IgD-negative memory B cell (primary cell): Measurements from ENCODE around the gene WBP1L. TPM values are rescaled to one million over a fixed set of nuclear protein-coding genes. Genes with fewer than 3 reads are reported as not detected.
A peak's percentile ranks its signal among the peaks of the same experiment; 100 is the strongest.
"Not testable (repeated sequence)": the region's sequence is repeated elsewhere in the genome, so short reads cannot be mapped to it uniquely, and the experiment has no call there.

Experiments used
- H3K27ac Mint-ChIP-seq, 3 donors: one replicate each; pipeline ENCODE4 v1.8.0; 2020 to 2022; ENCODE audit warnings: mild to moderate bottlenecking in 3 of 3, mixed read lengths in 3 of 3, moderate library complexity in 1 of 3
- H3K27me3 Mint-ChIP-seq: one replicate; pipeline ENCODE4 v1.8.0; 2021; ENCODE audit warnings: mixed read lengths
- H3K36me3 Mint-ChIP-seq: one replicate; pipeline ENCODE4 v1.8.0; 2020; ENCODE audit warnings: mild to moderate bottlenecking, mixed read lengths
- H3K4me1 Mint-ChIP-seq, 3 donors: one replicate each; pipeline ENCODE4 v1.8.0; 2020 to 2022; ENCODE audit warnings: mixed read lengths in 3 of 3, mild to moderate bottlenecking in 1 of 3
- H3K4me3 Mint-ChIP-seq, 4 donors: one replicate each; pipeline ENCODE4 v1.8.0; 2020 to 2022; ENCODE audit warnings: mild to moderate bottlenecking in 4 of 4, mixed read lengths in 4 of 4, moderate library complexity in 3 of 4
- H3K9me3 Mint-ChIP-seq, 3 donors: one replicate each; pipeline ENCODE4 v1.8.0; 2020 to 2021; ENCODE audit warnings: mixed read lengths in 3 of 3, mild to moderate bottlenecking in 1 of 3
- polyA plus RNA-seq: library from polyadenylated mRNA; unstranded; fragments of 300-500 nt; fragmentation: Illumina TruSeq; gene quantifications from one replicate; pipeline ENCODE4 v1.2.3, GENCODE V29; 2021

WBP1L gene
- polyA plus RNA-seq, 1 donor from 2014 or later = 28.8 TPM

DNA sequence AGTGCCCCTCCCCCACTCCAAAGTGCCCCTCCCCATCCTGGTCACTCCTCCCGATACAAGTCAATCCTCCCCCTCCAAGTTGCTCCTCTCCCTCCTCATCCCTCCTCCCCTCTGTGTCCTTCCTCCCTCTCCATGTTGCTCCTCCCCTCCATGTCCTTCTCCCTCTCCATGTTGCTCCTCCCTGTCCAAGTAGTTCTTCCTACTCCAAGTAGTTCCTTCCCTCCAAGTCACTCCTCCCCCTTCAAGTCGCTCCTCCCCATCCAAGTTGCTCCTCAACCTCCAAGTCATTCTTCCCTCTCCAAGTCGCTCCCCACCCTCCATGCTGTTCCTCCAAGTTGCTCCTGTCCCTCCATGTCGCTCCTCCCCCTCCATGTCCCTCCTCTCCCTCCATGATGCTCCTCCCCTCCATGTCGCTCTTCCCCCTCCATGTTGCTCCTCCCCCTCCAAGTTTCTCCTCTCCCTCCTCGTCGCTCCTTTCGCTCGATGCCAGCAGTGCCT, 8.6 kb upstream of the WBP1L start:
- H3K9me3 Mint-ChIP-seq = no peaks in the 10 kb centered on the region
- peak overlapping the region in 1 of 3 donors; percentile 74 for H3K27ac Mint-ChIP-seq
- H3K36me3 Mint-ChIP-seq = peaks cover 6% of the 10 kb centered on the region
- H3K27me3 Mint-ChIP-seq = no peaks in the 10 kb centered on the region
- no peak overlapping the region for H3K4me3 Mint-ChIP-seq
- H3K4me1 Mint-ChIP-seq = no peaks in the 10 kb centered on the region

DNA sequence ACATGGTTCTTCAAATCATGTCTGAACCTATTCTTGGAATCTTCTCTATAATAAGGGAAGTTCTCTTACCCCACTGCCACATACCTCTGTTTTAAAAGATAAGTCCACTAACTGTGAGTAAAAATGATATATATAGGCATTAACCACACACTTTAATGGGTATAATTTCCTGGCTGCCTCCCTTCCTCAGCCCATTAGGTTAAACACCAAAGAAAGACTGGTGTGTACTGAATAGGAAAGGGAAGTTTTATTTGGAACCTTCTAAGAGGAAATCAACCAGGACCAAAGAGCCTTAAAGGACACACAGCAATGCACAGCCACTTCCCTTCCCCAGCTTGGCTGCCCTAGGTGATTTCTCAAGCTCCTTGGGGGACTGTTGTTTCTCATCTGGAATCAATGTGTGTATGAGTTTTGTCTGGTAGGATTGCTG, 5.0 kb upstream of the WBP1L start:
- H3K36me3 Mint-ChIP-seq = peaks cover 6% of the 10 kb centered on the region
- H3K4me3 Mint-ChIP-seq = no peak overlapping the region
- H3K9me3 Mint-ChIP-seq = peaks cover 0 to 4% (median 0%) of the 10 kb centered on the region in 3 donors
- H3K27ac Mint-ChIP-seq = no peak overlapping the region
- H3K27me3 Mint-ChIP-seq = no peaks in the 10 kb centered on the region
- H3K4me1 Mint-ChIP-seq = peaks cover 4 to 10% (median 7%) of the 10 kb centered on the region in 3 donors

DNA sequence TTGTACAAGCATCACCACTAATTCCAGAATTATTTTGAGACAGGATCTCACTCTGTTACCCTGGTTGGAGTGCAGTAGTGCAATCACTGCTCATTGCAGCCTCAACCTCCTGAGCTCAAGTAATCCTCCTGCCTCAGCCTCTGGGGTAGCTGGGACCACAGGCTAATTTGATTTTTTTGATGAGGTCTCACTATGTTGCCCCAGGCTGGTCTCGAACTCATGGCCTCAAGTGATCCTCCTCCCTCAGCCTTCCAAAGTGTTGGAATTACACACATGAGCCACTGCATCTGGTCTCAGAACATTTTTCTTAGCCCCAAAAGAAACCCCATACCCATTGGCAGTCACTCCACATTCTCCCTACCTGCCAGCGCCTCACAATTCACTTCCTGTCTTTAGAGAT, 3.5 kb upstream of the WBP1L start:
- H3K27ac Mint-ChIP-seq = peak overlapping the region in 1 of 3 donors; percentile 62
- no peaks in the 10 kb centered on the region for H3K27me3 Mint-ChIP-seq
- no peak overlapping the region for H3K4me3 Mint-ChIP-seq
- H3K9me3 Mint-ChIP-seq = peaks cover 0 to 4% (median 0%) of the 10 kb centered on the region in 3 donors
- peaks cover 3% of the 10 kb centered on the region for H3K36me3 Mint-ChIP-seq
- peaks cover 12 to 19% (median 17%) of the 10 kb centered on the region in 3 donors for H3K4me1 Mint-ChIP-seq

DNA sequence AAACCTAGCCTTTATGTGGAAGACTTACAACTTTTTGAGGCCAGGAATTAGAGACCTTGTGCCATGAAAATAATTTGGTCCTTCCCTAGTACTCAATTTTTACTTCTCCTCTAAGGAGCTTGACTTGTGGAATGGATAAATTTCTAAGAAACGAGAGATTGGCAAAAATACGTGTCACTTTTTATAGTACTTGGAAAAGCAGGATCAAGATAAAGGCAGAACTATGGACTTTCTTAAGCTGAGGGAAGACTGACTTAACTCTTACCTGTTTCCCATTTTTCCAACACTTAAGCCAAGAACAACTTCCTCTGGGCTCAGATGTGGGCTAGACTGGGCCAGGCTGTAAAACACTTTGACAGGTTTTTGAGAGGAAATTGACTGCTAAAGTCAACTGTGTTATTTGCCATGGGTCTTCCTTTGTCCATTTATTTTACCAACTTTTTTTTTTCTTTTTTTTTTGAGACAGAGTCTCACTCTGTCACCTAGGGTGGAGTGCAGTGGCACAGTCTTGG, 2.0 kb upstream of the WBP1L start:
- Mint-ChIP-seq H3K27me3 (no peaks in the 10 kb centered on the region), H3K9me3 (peaks cover 0 to 4% (median 0%) of the 10 kb centered on the region in 3 donors), H3K27ac (no peak overlapping the region), H3K36me3 (no peaks in the 10 kb centered on the region), H3K4me1 (peaks cover 20 to 31% (median 23%) of the 10 kb centered on the region in 3 donors), H3K4me3 (peak overlapping the region in 1 of 4 donors; percentile 12)

DNA sequence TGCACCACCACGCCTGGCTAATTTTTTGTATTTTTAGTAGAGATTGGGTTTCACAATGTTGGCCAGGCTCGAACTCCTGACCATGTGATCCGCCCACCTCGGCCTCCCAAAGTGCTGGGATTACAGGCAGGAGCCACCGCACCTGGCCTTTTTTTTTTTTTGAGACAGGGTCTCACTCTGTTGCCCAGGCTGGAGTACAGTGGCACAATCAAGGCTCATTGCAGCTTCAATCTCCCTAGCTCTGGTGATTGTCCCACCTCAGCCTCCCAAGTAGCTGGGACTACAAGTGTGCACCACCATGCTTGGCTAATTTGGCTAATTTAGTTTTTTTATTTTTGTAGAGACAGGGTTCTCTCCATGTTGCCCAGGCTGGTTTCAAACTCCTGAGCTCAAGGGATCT, 1.4 kb upstream of the WBP1L start:
- not testable (repeated sequence) for H3K9me3 Mint-ChIP-seq, H3K4me3 Mint-ChIP-seq, H3K27me3 Mint-ChIP-seq, H3K27ac Mint-ChIP-seq, H3K36me3 Mint-ChIP-seq
- peaks cover 20 to 31% (median 23%) of the 10 kb centered on the region in 3 donors for H3K4me1 Mint-ChIP-seq

DNA sequence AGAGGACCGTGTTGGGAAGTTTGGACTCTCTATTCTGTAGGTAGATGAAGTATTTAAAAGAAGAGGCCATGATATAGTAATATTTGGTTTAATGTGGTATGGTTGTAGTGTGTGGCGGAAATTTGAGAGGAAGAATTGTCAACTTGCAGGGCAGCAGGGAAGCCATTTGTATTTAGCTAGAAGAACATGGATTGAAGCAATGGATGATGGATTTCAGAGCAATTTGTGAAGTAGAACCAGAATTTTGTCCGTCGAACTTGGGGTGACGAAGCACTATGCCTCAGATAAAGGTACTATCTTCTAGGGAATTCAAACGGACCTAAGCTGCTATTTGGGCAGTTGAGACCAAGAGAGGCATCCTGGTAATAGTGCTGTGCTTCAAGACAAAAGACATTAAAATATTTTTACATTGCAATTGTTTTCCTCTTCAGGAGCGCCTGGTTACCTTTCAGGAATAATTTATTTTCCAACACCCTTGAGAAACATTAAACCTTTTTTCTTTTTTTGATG, 615 bp upstream of the WBP1L start:
- Mint-ChIP-seq H3K27ac (peak overlapping the region; percentile 15 to 90 (median 89)), H3K36me3 (no peaks in the 10 kb centered on the region), H3K27me3 (no peaks in the 10 kb centered on the region), H3K9me3 (peaks cover 0 to 4% (median 0%) of the 10 kb centered on the region in 3 donors), H3K4me1 (peaks cover 20 to 31% (median 24%) of the 10 kb centered on the region in 3 donors), H3K4me3 (peak overlapping the region; percentile 68 to 95 (median 94))

DNA sequence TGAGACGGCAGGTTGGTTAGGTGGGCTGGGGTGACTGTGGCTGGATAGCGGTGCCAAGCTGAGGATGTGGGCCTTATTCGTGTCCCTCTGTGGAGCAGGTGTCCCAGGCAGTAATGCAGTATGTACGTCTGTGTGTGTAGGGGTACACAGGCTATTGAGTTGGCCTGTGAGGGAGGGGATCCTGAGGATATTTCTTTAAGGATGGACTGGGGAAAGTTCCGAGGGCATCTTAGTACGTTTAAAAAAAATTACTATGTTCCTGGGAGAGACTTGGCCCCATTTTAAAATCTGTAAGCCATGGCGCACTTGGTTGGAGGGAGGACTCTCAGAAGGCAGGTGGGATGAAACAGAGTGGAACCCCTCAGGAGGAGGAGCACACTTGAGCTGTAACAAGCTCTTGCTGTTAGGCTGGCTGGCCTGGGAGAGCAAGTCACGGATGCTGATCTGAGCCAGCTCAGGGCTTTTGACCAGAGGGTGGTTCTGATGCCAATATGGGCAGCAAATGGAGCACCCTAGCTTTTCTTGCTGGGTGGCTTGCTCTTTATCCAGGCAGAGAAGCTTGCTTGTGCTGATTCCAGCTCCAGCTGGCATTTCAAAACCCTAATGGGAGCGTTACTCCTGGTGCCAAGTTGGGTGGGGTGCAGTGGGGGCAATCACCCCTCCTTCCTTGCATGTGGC, 765 bp downstream of the WBP1L start:
- Mint-ChIP-seq H3K4me1 (peaks cover 28 to 40% (median 30%) of the 10 kb centered on the region in 3 donors), H3K4me3 (peak overlapping the region; percentile 68 to 95 (median 94)), H3K27me3 (no peaks in the 10 kb centered on the region), H3K36me3 (no peaks in the 10 kb centered on the region), H3K9me3 (peaks cover 0 to 4% (median 0%) of the 10 kb centered on the region in 3 donors), H3K27ac (peak overlapping the region; percentile 11 to 90 (median 85))

DNA sequence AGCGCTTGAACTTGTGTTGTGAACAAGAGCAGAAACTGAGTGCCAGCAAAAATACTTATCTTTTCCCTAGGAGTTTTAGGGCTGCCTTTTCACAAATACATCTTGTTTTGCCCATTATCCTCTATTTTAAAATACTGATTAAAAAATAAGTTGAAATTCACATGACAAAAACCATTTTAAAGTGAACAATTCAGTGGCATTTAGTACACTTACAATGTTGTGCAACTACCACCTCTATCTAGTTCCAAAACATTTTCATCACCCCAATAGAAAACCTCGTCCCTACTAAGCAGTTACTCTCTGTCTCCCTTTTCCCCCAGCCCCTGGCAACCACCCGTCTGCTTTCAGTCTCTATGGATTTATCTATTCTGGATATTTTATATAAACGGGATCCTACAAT, 1.4 kb downstream of the WBP1L start:
- H3K4me3 Mint-ChIP-seq = peak overlapping the region; percentile 68 to 95 (median 94)
- H3K4me1 Mint-ChIP-seq = peaks cover 28 to 40% (median 30%) of the 10 kb centered on the region in 3 donors
- no peaks in the 10 kb centered on the region for H3K27me3 Mint-ChIP-seq
- H3K36me3 Mint-ChIP-seq = no peaks in the 10 kb centered on the region
- peaks cover 0 to 4% (median 0%) of the 10 kb centered on the region in 3 donors for H3K9me3 Mint-ChIP-seq
- no peak overlapping the region for H3K27ac Mint-ChIP-seq

DNA sequence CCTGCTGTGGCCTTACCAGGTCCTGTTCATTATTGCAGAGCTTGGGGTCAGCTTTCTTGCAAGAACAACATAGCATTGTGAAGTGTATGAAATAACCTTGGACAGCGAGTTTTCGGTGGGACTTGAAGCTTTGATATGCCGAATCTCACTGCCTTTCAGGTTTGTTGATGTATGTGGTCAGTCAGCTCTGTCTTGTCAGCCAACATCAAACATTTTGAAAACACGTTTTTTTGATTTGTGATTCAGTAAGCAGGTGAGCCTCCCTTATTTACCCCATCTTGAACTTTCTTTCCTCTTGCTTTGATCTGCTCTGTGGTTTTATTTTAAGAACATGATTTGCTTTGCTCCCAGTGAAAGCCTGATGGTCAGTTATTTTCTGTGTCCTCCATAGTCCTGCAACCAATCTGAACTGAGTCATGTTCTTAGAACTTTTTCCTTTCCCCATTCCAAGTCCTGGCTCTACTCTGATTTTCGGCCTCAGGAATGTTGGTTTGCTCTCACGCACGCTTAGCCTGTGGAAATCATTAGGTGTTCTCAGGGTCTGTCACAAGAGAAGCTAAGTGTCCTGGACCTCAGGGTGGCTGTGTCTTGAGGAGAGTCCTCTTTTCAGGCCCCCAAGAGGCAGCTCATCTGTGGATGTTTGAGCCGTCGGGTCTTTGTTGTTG, 8.7 kb downstream of the WBP1L start:
- peaks cover 19 to 35% (median 23%) of the 10 kb centered on the region in 3 donors for H3K4me1 Mint-ChIP-seq
- H3K27ac Mint-ChIP-seq = peak overlapping the region in 2 of 3 donors; percentile 27 to 78
- no peaks in the 10 kb centered on the region for H3K27me3 Mint-ChIP-seq
- peaks cover 2% of the 10 kb centered on the region for H3K36me3 Mint-ChIP-seq
- H3K9me3 Mint-ChIP-seq = no peaks in the 10 kb centered on the region
- H3K4me3 Mint-ChIP-seq = peak overlapping the region in 1 of 4 donors; percentile 67

DNA sequence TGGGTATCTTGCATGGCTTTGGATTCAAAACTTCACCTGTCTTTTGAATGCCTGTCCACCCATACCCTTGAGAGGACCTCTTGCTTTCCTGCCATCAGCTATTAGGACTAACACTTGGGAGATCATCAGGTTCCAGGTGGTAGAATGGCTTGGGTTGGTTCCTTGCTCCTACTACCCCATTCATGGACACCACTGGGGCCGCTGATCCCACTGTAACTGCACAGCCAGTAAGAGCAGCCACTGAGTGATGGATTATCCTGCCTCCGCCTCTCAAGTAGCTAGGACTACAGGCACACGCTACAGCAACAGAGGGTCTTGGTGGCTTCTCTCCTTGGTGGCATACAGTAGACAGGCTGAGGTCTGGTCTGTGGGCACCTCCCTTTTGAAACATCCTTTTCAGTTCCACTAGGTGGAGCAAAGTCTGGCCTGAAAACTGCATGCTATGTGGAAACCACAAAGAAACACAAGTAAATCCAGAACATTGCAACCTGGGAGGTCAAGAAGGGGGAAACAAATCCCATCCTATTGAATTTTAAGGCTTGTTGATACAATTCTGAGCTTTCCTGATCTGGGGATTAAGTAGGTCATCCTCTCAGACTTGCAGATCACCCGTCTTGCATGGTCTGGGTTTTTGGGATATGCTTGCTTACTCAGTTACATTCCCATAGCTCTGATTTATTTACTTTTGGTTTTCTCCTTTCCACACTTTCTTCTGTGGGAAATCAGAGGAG, 9.4 kb downstream of the WBP1L start:
- Mint-ChIP-seq H3K4me3 (peak overlapping the region in 1 of 4 donors; percentile 67), H3K27me3 (no peaks in the 10 kb centered on the region), H3K27ac (peak overlapping the region in 2 of 3 donors; percentile 28 to 78), H3K9me3 (no peaks in the 10 kb centered on the region), H3K36me3 (peaks cover 2% of the 10 kb centered on the region), H3K4me1 (peaks cover 21 to 35% (median 24%) of the 10 kb centered on the region in 3 donors)

DNA sequence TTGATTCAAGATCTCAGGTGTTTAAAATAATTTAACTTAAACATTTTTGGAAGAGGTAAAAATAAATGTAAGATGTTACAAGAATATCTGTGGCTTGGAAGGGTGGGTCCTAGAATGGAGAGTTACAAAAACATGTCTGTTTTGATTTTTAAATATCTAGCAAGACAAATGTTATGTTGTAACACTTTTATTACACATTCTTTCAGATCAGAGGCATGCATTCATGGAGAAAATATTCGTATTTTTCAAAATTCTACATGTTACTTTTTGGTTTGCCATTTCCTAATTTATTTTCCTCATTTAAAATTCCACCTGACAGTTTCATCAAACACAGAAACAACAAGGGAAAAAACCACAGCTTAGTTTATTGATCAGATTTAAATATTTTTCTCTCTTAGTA, 10.0 kb downstream of the WBP1L start:
- H3K4me3 Mint-ChIP-seq = no peak overlapping the region
- H3K27me3 Mint-ChIP-seq = no peaks in the 10 kb centered on the region
- H3K27ac Mint-ChIP-seq = no peak overlapping the region
- H3K4me1 Mint-ChIP-seq = peaks cover 20 to 34% (median 24%) of the 10 kb centered on the region in 3 donors
- peaks cover 6% of the 10 kb centered on the region for H3K36me3 Mint-ChIP-seq
- peaks cover 0 to 2% (median 0%) of the 10 kb centered on the region in 3 donors for H3K9me3 Mint-ChIP-seq

DNA sequence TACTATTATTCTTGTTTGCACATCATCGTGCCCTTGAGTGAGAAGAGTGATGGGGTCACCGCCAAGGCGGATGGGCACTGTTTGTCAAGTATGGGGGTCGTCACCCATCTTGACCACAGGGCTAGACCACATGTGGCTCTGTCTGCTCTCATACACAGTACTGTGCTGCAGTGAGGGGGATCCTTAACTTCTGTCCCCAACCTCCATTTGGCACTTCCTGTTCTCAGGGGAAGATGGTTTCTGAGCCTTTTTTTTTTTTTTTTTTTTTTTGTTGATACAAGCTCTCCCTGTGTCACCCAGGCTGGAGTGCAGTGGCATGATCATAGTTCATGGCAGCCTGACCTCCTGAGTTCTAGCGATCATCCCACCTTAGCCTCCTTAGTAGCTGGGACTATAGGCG, 13.6 kb downstream of the WBP1L start:
- H3K36me3 Mint-ChIP-seq = peaks cover 13% of the 10 kb centered on the region
- H3K27me3 Mint-ChIP-seq = no peaks in the 10 kb centered on the region
- H3K9me3 Mint-ChIP-seq = peaks cover 0 to 2% (median 0%) of the 10 kb centered on the region in 3 donors
- no peak overlapping the region for H3K27ac Mint-ChIP-seq
- no peak overlapping the region for H3K4me3 Mint-ChIP-seq
- H3K4me1 Mint-ChIP-seq = peaks cover 20 to 33% (median 22%) of the 10 kb centered on the region in 3 donors

DNA sequence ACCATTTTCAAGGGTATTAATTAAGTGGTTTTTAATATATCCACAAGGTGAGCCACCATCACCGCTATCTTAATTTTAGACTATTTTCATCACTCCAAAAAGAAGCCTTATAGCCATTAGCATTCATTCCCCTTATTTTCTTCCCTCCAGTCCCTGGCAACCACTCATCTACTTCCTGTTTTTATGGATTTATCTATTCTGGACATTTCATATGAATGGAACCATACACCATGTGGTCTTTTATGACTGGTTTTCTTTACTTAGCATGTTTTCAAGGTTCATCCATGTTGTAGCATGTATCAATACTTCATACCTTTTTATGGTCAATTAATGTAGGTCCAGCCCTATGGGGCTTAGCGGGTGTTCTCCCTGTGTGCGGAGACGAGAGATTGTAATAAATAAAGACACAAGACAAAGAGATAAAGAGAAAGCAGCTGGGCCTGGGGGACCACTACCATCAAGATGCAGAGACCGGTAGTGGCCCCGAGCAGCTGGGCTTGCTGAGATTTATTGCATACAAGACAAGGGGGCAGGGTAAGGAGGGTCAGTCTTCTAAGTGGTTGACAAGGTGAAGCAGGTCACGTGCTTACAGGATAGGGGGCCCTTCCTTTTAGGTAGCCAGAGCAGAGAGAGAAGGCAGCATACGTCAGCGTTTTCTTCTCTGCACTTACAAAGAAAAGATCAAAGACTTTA, 14.6 kb downstream of the WBP1L start:
- H3K27me3 Mint-ChIP-seq = no peaks in the 10 kb centered on the region
- no peak overlapping the region for H3K4me3 Mint-ChIP-seq
- H3K36me3 Mint-ChIP-seq = peaks cover 13% of the 10 kb centered on the region
- no peak overlapping the region for H3K27ac Mint-ChIP-seq
- H3K9me3 Mint-ChIP-seq = peaks cover 0 to 2% (median 0%) of the 10 kb centered on the region in 3 donors
- peaks cover 17 to 23% (median 23%) of the 10 kb centered on the region in 3 donors for H3K4me1 Mint-ChIP-seq

DNA sequence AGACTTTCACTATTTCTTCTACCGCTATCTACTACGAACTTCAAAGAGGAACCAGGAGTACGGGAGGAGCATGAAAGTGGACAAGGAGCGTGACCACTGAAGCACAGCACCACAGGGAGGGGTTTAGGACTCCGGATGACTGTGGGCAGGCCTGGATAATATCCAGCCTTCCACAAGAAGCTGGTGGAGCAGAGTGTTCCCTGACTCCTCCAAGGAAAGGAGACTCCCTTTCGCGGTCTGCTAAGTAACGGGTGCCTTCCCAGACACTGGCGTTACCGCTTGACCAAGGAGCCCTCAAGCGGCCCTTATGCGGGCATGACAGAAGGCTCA, 15.2 kb downstream of the WBP1L start:
- H3K4me3 Mint-ChIP-seq, H3K27me3 Mint-ChIP-seq, H3K9me3 Mint-ChIP-seq, H3K27ac Mint-ChIP-seq: not testable (repeated sequence)
- peaks cover 13% of the 10 kb centered on the region for H3K36me3 Mint-ChIP-seq
- peaks cover 15 to 23% (median 18%) of the 10 kb centered on the region in 3 donors for H3K4me1 Mint-ChIP-seq
